Keratinocyte (primary cell): ENCODE measurements around the gene IL1RAPL1.

Source experiments
- EZH2 ChIP-seq: IDR thresholded peaks from one replicate; pipeline ENCODE4 v1.6.1; 2012; ENCODE audit warnings: inconsistent platforms, mild to moderate bottlenecking, low read length, moderate library complexity
- TF ChIP-seq, protein P1 (sequence below), 3 experiments: IDR thresholded peaks in 1 of 3; conservative IDR thresholded peaks in 1 of 3; optimal IDR thresholded peaks in 1 of 3; 2 replicates in 2 of 3; 3 replicates in 1 of 3; pipeline versions ENCODE3 to v1.5.1; 2011; ENCODE audit warnings: low read length in 3 of 3, mild to moderate bottlenecking in 3 of 3, moderate library complexity in 2 of 3, control low read depth in 1 of 3, inconsistent platforms in 1 of 3; ENCODE audit not compliant: insufficient read depth in 2 of 3; ENCODE audit errors: extremely low read depth in 1 of 3

DNA sequence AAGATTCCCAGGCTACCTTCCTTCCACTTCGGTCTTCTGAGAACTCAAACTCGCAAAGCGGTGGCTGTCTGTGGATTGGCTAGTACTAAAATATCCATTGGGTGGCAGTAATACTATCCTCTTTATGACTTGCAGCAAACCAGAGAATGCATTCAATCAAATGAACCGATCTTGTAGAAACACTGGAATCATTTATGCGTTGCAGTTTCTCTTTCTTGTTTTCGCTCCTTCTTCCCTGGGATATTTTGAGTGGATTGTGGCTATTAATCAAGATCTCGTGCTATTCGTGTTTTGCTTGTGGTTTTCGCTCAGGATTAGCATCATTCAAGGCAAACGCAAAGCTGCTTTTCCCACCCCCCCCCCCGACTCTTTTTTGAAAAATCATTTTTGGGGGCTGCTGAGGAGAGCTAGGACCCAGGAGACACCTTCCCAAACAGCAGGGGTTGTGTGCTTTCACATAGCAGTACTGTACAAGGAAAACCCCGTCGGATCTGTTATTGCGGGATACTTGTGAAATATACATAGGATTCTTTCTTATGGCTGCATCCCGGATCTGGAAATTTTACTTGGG lies at the start of gene IL1RAPL1:
- TF ChIP-seq, protein P1, sequence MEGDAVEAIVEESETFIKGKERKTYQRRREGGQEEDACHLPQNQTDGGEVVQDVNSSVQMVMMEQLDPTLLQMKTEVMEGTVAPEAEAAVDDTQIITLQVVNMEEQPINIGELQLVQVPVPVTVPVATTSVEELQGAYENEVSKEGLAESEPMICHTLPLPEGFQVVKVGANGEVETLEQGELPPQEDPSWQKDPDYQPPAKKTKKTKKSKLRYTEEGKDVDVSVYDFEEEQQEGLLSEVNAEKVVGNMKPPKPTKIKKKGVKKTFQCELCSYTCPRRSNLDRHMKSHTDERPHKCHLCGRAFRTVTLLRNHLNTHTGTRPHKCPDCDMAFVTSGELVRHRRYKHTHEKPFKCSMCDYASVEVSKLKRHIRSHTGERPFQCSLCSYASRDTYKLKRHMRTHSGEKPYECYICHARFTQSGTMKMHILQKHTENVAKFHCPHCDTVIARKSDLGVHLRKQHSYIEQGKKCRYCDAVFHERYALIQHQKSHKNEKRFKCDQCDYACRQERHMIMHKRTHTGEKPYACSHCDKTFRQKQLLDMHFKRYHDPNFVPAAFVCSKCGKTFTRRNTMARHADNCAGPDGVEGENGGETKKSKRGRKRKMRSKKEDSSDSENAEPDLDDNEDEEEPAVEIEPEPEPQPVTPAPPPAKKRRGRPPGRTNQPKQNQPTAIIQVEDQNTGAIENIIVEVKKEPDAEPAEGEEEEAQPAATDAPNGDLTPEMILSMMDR (optimal IDR thresholded peaks at IDR 0.05 in 1 of 3, IDR thresholded peaks at IDR 0.05 in 1 of 3, conservative IDR thresholded peaks at IDR 0.05 in 1 of 3; ENCODE audit: extremely low read depth in 1 of 3, insufficient read depth in 2 of 3, low read length in 3 of 3): peak in 1 of 3 experiments; percentile 26
- TF ChIP-seq EZH2: no peak
